HEK293 (cell line): Measurements from ENCODE around the gene COQ10A.
A peak's percentile ranks its signal among the peaks of the same experiment; 100 is the strongest.

Experiments used
- FEZF1 ChIP-seq: fragments of 450-650 bp; formaldehyde crosslinking; IDR thresholded peaks from 2 replicates; pipeline ENCODE4 v1.5.1; 2016; ENCODE audit warnings: missing biosample characterization, missing genetic modification characterization
- HOXC10 ChIP-seq: sonication (generic); formaldehyde crosslinking; IDR thresholded peaks from 2 replicates; pipeline ENCODE4 v1.8.1; 2023; ENCODE audit warnings: mild to moderate bottlenecking, missing genetic modification reagents
- INSM2 ChIP-seq: fragments of 450-650 bp; formaldehyde crosslinking; IDR thresholded peaks from 2 replicates; pipeline ENCODE4 v1.5.1; 2016; ENCODE audit warnings: missing biosample characterization, missing genetic modification characterization
- KLF7 ChIP-seq: fragments of 450-650 bp; formaldehyde crosslinking; IDR thresholded peaks from 2 replicates; pipeline ENCODE4 v1.5.1; 2016; ENCODE audit warnings: missing biosample characterization, missing genetic modification characterization, borderline replicate concordance
- MZF1 ChIP-seq: fragments of 450-650 bp; formaldehyde crosslinking; IDR thresholded peaks from 2 replicates; pipeline ENCODE4 v1.5.1; 2017; ENCODE audit warnings: missing biosample characterization, missing genetic modification characterization, borderline replicate concordance
- PRDM1 ChIP-seq: fragments of 450-650 bp; formaldehyde crosslinking; IDR thresholded peaks from 2 replicates; pipeline ENCODE4; 2016; ENCODE audit warnings: missing biosample characterization, missing genetic modification characterization
- SCRT2 ChIP-seq: fragments of 450-650 bp; formaldehyde crosslinking; IDR thresholded peaks from 2 replicates; pipeline ENCODE4 v1.5.1; 2016; ENCODE audit warnings: missing biosample characterization, missing genetic modification characterization
- WT1 ChIP-seq: fragments of 450-650 bp; formaldehyde crosslinking; IDR thresholded peaks from 2 replicates; pipeline ENCODE4 v1.5.1; 2016; ENCODE audit warnings: missing biosample characterization, missing genetic modification characterization
- YY1 ChIP-seq: fragments of 450-650 bp; formaldehyde crosslinking; IDR thresholded peaks from 2 replicates; pipeline ENCODE4 v1.5.1; 2018; ENCODE audit warnings: missing biosample characterization, missing genetic modification characterization
- ZBTB10 ChIP-seq: fragments of 450-650 bp; formaldehyde crosslinking; IDR thresholded peaks from 2 replicates; pipeline ENCODE4 v1.5.1; 2016; ENCODE audit warnings: missing biosample characterization, missing genetic modification characterization
- ZBTB17 ChIP-seq: fragments of 450-650 bp; formaldehyde crosslinking; IDR thresholded peaks from 2 replicates; pipeline ENCODE4 v1.5.1; 2016; ENCODE audit warnings: missing biosample characterization, missing genetic modification characterization
- ZBTB20 ChIP-seq: fragments of 450-650 bp; formaldehyde crosslinking; IDR thresholded peaks from 2 replicates; pipeline ENCODE4 v1.5.1; 2016; ENCODE audit warnings: missing biosample characterization, missing genetic modification characterization
- ZBTB49 ChIP-seq: fragments of 450-650 bp; formaldehyde crosslinking; IDR thresholded peaks from 2 replicates; pipeline ENCODE4 v1.5.1; 2016; ENCODE audit warnings: missing biosample characterization, missing genetic modification characterization, low read depth
- ZNF10 ChIP-seq: fragments of 450-650 bp; formaldehyde crosslinking; IDR thresholded peaks from 2 replicates; pipeline ENCODE4 v1.5.1; 2017; ENCODE audit warnings: missing biosample characterization, missing genetic modification characterization
- ZNF146 ChIP-seq: fragments of 450-650 bp; formaldehyde crosslinking; IDR thresholded peaks from 2 replicates; pipeline ENCODE4 v1.5.1; 2016; ENCODE audit warnings: missing biosample characterization, missing genetic modification characterization
- ZNF221 ChIP-seq: fragments of 450-650 bp; formaldehyde crosslinking; IDR thresholded peaks from 2 replicates; pipeline ENCODE4 v1.5.1; 2017; ENCODE audit warnings: missing biosample characterization, missing genetic modification characterization, borderline replicate concordance
- ZNF292 ChIP-seq: fragments of 450-650 bp; formaldehyde crosslinking; IDR thresholded peaks from 2 replicates; pipeline ENCODE4 v1.5.1; 2016; ENCODE audit warnings: low read depth, missing biosample characterization, missing genetic modification characterization, borderline replicate concordance
- ZNF354C ChIP-seq: fragments of 450-650 bp; formaldehyde crosslinking; IDR thresholded peaks from 2 replicates; pipeline ENCODE4 v1.5.1; 2016; ENCODE audit warnings: missing biosample characterization, missing genetic modification characterization, low read depth, borderline replicate concordance
- ZNF518A ChIP-seq: fragments of 450-650 bp; formaldehyde crosslinking; conservative IDR thresholded peaks from 2 replicates; pipeline ENCODE4 v1.5.1; 2016; ENCODE audit warnings: low read depth, missing biosample characterization, missing genetic modification characterization
- ZNF530 ChIP-seq: fragments of 450-650 bp; formaldehyde crosslinking; IDR thresholded peaks from 2 replicates; pipeline ENCODE4 v1.5.1; 2016; ENCODE audit warnings: low read depth, missing biosample characterization, missing genetic modification characterization
- ZNF544 ChIP-seq: fragments of 450-650 bp; formaldehyde crosslinking; IDR thresholded peaks from 2 replicates; pipeline ENCODE4 v1.5.0; 2017; ENCODE audit warnings: missing biosample characterization, missing genetic modification characterization
- ZNF560 ChIP-seq: fragments of 450-650 bp; formaldehyde crosslinking; IDR thresholded peaks from 2 replicates; pipeline ENCODE4 v1.5.1; 2017; ENCODE audit warnings: missing biosample characterization, missing genetic modification characterization, borderline replicate concordance
- ZNF701 ChIP-seq: fragments of 450-650 bp; formaldehyde crosslinking; IDR thresholded peaks from 2 replicates; pipeline ENCODE4 v1.5.1; 2016; ENCODE audit warnings: missing biosample characterization, missing genetic modification characterization
- ZNF704 ChIP-seq: fragments of 450-650 bp; formaldehyde crosslinking; IDR thresholded peaks from 2 replicates; pipeline ENCODE4 v1.5.1; 2016; ENCODE audit warnings: missing biosample characterization, missing genetic modification characterization
- ZNF837 ChIP-seq: fragments of 450-650 bp; formaldehyde crosslinking; IDR thresholded peaks from 2 replicates; pipeline ENCODE4 v1.5.1; 2016; ENCODE audit warnings: missing biosample characterization, missing genetic modification characterization
- ZSCAN5A ChIP-seq: fragments of 450-650 bp; formaldehyde crosslinking; IDR thresholded peaks from 2 replicates; pipeline ENCODE4 v1.5.1; 2016; ENCODE audit warnings: missing biosample characterization, missing genetic modification characterization

The COQ10A gene

GRCh38 chr12:56224102-56224701 lies 42.5 kb upstream of the COQ10A start, which contains the start of gene NABP2 (continued):
- TF ChIP-seq ZSCAN5A (tag by site-specific recombination) (no peak), ZNF10 (tag by site-specific recombination) (no peak), ZBTB49 (tag by site-specific recombination) (no peak), FEZF1 (peak; percentile 61), ZNF292 (tag by site-specific recombination) (no peak), PRDM1 (peak; percentile 69; the same call in 1 of the 2 replicates), KLF7 (no peak), ZNF704 (tag by site-specific recombination) (no peak), ZBTB20 (tag by site-specific recombination) (peak; percentile 34; the same call in 1 of the 2 replicates), ZNF146 (tag by site-specific recombination) (no peak), INSM2 (tag by site-specific recombination) (peak; percentile 57), ZNF354C (no peak), HOXC10 (no peak), ZNF701 (tag by site-specific recombination) (no peak), ZBTB10 (tag by site-specific recombination) (peak; percentile 40), WT1 (no peak; the same call in 1 of the 2 replicates), ZNF837 (no peak), ZNF221 (no peak), ZNF544 (tag by site-specific recombination) (no peak), MZF1 (tag by site-specific recombination) (no peak; the same call in 1 of the 2 replicates), YY1 (tag by site-specific recombination) (no peak), ZNF518A (tag by site-specific recombination) (peak; percentile 63), ZNF530 (tag by site-specific recombination) (no peak), ZBTB17 (tag by site-specific recombination) (peak; percentile 53), SCRT2 (tag by site-specific recombination) (no peak), ZNF560 (tag by site-specific recombination) (no peak)
